HCT116 (cell line): ENCODE data around the gene COBL.

Source experiments
- CEBPB ChIP-seq: IDR thresholded peaks from 2 replicates; pipeline ENCODE4 v1.6.1; 2012; ENCODE audit warnings: low read depth
- EZH2 ChIP-seq: fragments of 200-600 bp; sonication (generic); IDR thresholded peaks from 2 replicates; pipeline ENCODE4 v1.6.1; 2017; ENCODE audit warnings: antibody characterized with exemption, mixed run types
- EZH2phosphoT487 ChIP-seq: fragments of 200-600 bp; IDR thresholded peaks from 2 replicates; pipeline ENCODE4 v1.6.1; 2018; ENCODE audit warnings: antibody characterized with exemption, borderline replicate concordance
- JUND ChIP-seq: IDR thresholded peaks from 2 replicates; pipeline ENCODE4 v1.6.1; 2012
- POLR2A ChIP-seq: IDR thresholded peaks from 2 replicates; pipeline ENCODE4 v1.7.0; 2011; ENCODE audit warnings: borderline replicate concordance; ENCODE audit not compliant: insufficient read depth, insufficient read length; ENCODE audit errors: extremely low read depth
- TF ChIP-seq, protein P1 (sequence below), 3 experiments: fragments of 200-600 bp in 1 of 3; sonication (generic) in 1 of 3; IDR thresholded peaks in 2 of 3; conservative IDR thresholded peaks in 1 of 3; 2 replicates each; pipeline ENCODE4 v1.5.1; 2012 to 2017; ENCODE audit warnings: low read depth in 2 of 3, low read length in 2 of 3, antibody characterized with exemption in 1 of 3, borderline replicate concordance in 1 of 3, control low read depth in 1 of 3, mild to moderate bottlenecking in 1 of 3, mixed read lengths in 1 of 3, mixed run types in 1 of 3, moderate library complexity in 1 of 3; ENCODE audit not compliant: insufficient read depth in 1 of 3
- TF ChIP-seq, protein P2 (sequence below): IDR thresholded peaks from 2 replicates; pipeline ENCODE4 v1.6.1; 2011; ENCODE audit warnings: mild to moderate bottlenecking, low read length, moderate library complexity; ENCODE audit not compliant: insufficient replicate concordance; ENCODE audit errors: extremely low read depth

DNA sequence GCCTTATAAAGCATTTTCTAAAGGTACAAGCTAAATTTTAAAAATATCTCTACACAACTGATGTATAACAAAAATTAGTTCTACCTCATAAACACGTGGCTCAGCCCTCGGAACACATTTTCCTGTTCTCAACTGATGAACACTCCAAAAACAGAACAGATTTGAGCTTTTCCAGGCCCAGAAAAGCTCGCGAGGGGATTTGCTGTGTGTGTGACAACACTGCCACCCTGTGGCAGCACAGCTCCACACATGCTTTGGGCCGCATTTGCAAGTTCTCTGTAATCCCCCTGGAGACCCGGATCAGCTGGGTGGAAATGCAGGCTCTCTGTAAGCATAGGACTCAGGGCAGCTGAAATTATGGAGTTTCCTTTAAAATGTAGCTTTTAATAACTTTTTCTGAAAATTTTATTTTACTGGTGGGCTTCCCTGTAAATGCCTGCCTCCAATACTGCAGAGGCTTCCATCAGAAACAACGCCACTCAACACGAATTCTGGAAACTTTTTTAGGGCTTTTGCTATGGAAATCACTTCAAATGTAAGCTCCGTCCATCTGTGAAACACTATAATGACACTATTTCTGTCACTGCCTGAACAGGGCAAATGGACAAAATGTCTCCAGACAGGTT lies 155.5 kb downstream of the COBL start:
- TF ChIP-seq EZH2 (no peak), EZH2phosphoT487 (no peak), POLR2A (no peak), CEBPB (no peak), JUND (no peak)
- TF ChIP-seq, protein P1, sequence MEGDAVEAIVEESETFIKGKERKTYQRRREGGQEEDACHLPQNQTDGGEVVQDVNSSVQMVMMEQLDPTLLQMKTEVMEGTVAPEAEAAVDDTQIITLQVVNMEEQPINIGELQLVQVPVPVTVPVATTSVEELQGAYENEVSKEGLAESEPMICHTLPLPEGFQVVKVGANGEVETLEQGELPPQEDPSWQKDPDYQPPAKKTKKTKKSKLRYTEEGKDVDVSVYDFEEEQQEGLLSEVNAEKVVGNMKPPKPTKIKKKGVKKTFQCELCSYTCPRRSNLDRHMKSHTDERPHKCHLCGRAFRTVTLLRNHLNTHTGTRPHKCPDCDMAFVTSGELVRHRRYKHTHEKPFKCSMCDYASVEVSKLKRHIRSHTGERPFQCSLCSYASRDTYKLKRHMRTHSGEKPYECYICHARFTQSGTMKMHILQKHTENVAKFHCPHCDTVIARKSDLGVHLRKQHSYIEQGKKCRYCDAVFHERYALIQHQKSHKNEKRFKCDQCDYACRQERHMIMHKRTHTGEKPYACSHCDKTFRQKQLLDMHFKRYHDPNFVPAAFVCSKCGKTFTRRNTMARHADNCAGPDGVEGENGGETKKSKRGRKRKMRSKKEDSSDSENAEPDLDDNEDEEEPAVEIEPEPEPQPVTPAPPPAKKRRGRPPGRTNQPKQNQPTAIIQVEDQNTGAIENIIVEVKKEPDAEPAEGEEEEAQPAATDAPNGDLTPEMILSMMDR (IDR thresholded peaks at IDR 0.05 in 2 of 3, conservative IDR thresholded peaks at IDR 0.05 in 1 of 3; ENCODE audit: borderline replicate concordance in 1 of 3, insufficient read depth in 1 of 3, low read depth in 2 of 3, low read length in 2 of 3): peak; percentile 69 to 96 (median 95)
- TF ChIP-seq, protein P2, sequence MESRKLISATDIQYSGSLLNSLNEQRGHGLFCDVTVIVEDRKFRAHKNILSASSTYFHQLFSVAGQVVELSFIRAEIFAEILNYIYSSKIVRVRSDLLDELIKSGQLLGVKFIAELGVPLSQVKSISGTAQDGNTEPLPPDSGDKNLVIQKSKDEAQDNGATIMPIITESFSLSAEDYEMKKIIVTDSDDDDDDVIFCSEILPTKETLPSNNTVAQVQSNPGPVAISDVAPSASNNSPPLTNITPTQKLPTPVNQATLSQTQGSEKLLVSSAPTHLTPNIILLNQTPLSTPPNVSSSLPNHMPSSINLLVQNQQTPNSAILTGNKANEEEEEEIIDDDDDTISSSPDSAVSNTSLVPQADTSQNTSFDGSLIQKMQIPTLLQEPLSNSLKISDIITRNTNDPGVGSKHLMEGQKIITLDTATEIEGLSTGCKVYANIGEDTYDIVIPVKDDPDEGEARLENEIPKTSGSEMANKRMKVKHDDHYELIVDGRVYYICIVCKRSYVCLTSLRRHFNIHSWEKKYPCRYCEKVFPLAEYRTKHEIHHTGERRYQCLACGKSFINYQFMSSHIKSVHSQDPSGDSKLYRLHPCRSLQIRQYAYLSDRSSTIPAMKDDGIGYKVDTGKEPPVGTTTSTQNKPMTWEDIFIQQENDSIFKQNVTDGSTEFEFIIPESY: no peak
